Stimulated activated memory B cell treated with anti-CD40 and anti-IgM and Interleukin-4, amounts not matched to agents 10 μg/mL and 1 μg/mL and 100 μg/mL, for 72 hours (primary cell): ENCODE measurements around the gene B4GALT2.

Experiments used
- ATAC-seq: fragments of 150-1000 bp; cut with Tn5 transposase; 2 replicates; pipeline ENCODE4 v1.10.0; 2021
- H3K27ac Mint-ChIP-seq: one replicate; pipeline ENCODE4 v1.8.0; 2022; ENCODE audit warnings: mild to moderate bottlenecking, mixed read lengths
- H3K27me3 Mint-ChIP-seq: one replicate; pipeline ENCODE4 v1.8.0; 2022; ENCODE audit warnings: mixed read lengths
- H3K36me3 Mint-ChIP-seq: one replicate; pipeline ENCODE4 v1.8.0; 2022; ENCODE audit warnings: mixed read lengths
- H3K4me1 Mint-ChIP-seq: one replicate; pipeline ENCODE4 v1.8.0; 2022; ENCODE audit warnings: mixed read lengths
- H3K4me3 Mint-ChIP-seq: one replicate; pipeline ENCODE4 v1.8.0; 2022; ENCODE audit warnings: mild to moderate bottlenecking, moderate library complexity, mixed read lengths
- H3K9me3 Mint-ChIP-seq: one replicate; pipeline ENCODE4 v1.8.0; 2022; ENCODE audit warnings: mixed read lengths

B4GALT2 gene

GRCh38 chr1:43978551-43979260 is at the start of gene B4GALT2:
Gene B4GALT2, plus strand, starts transcription at chr1:43979210. Its CDS starts 1,951 bp downstream, at chr1:43981161.
- H3K27me3 Mint-ChIP-seq: no peaks in the 10 kb centered on the region
- H3K9me3 Mint-ChIP-seq: no peaks in the 10 kb centered on the region
- peaks cover 37% of the 10 kb centered on the region for H3K36me3 Mint-ChIP-seq
- H3K27ac Mint-ChIP-seq: peak within 1 kb of the TSS; percentile 95
- H3K4me3 Mint-ChIP-seq: peak within 1 kb of the TSS; percentile 82
- peaks cover 56% of the 10 kb centered on the region for H3K4me1 Mint-ChIP-seq
- ATAC-seq: peak; percentile 7

GRCh38 chr1:43930168-43930948 is 48.7 kb upstream of the B4GALT2 start:
- Mint-ChIP-seq H3K9me3 (no peaks in the 10 kb centered on the region), H3K4me1 (peaks cover 18% of the 10 kb centered on the region), H3K27ac (no peak overlapping the region), H3K36me3 (peaks cover 26% of the 10 kb centered on the region), H3K27me3 (peaks cover 33% of the 10 kb centered on the region), H3K4me3 (no peak overlapping the region)
- ATAC-seq: no peak

- Mint-ChIP-seq H3K36me3 (peaks cover 20% of the 10 kb centered on the region), H3K9me3 (no peaks in the 10 kb centered on the region), H3K4me3 (no peak overlapping the region), H3K27me3 (peaks cover 38% of the 10 kb centered on the region), H3K4me1 (peaks cover 18% of the 10 kb centered on the region), H3K27ac (no peak overlapping the region)
- no peak for ATAC-seq
Observed at GRCh38 chr1:43930949-43931275, 48.1 kb upstream of the B4GALT2 start.

GRCh38 chr1:43931711-43932660 is 47.0 kb upstream of the B4GALT2 start:
- ATAC-seq: no peak
- H3K9me3 Mint-ChIP-seq: no peaks in the 10 kb centered on the region
- H3K36me3 Mint-ChIP-seq: peaks cover 11% of the 10 kb centered on the region
- peaks cover 23% of the 10 kb centered on the region for H3K4me1 Mint-ChIP-seq
- H3K27me3 Mint-ChIP-seq: peaks cover 38% of the 10 kb centered on the region
- no peak overlapping the region for H3K4me3 Mint-ChIP-seq
- H3K27ac Mint-ChIP-seq: no peak overlapping the region

- Mint-ChIP-seq H3K4me3 (no peak overlapping the region), H3K36me3 (peaks cover 10% of the 10 kb centered on the region)
Observed at GRCh38 chr1:43932786-43933385, 46.1 kb upstream of the B4GALT2 start.

GRCh38 chr1:43933386-43934100 is 45.5 kb upstream of the B4GALT2 start, which contains the start of gene ARTN:
Gene ARTN, plus strand, starts transcription at chr1:43933801. Its CDS starts 1,856 bp downstream, at chr1:43935657.
- Mint-ChIP-seq H3K27me3 (peaks cover 38% of the 10 kb centered on the region), H3K27ac (no peak within 1 kb of the TSS), H3K4me3 (peak within 1 kb of the TSS; percentile 46), H3K36me3 (peaks cover 16% of the 10 kb centered on the region), H3K4me1 (peaks cover 23% of the 10 kb centered on the region), H3K9me3 (no peaks in the 10 kb centered on the region)
- no peak for ATAC-seq

More at GRCh38 chr1:43932786-43933385, 46.1 kb upstream of the B4GALT2 start:
- Mint-ChIP-seq H3K4me1 (peaks cover 23% of the 10 kb centered on the region), H3K9me3 (no peaks in the 10 kb centered on the region), H3K27me3 (peaks cover 38% of the 10 kb centered on the region), H3K27ac (no peak overlapping the region)
- ATAC-seq: no peak

- ATAC-seq: peak; percentile 53
- H3K27ac Mint-ChIP-seq: no peak overlapping the region
- H3K4me1 Mint-ChIP-seq: peaks cover 23% of the 10 kb centered on the region
- H3K9me3 Mint-ChIP-seq: no peaks in the 10 kb centered on the region
- H3K4me3 Mint-ChIP-seq: peak overlapping the region; percentile 46
- H3K36me3 Mint-ChIP-seq: peaks cover 21% of the 10 kb centered on the region
- H3K27me3 Mint-ChIP-seq: peaks cover 38% of the 10 kb centered on the region
Observed at GRCh38 chr1:43934101-43934985, 44.7 kb upstream of the B4GALT2 start.

GRCh38 chr1:43934986-43935324 is 44.1 kb upstream of the B4GALT2 start:
- ATAC-seq: no peak
- H3K27me3 Mint-ChIP-seq: peaks cover 38% of the 10 kb centered on the region

GRCh38 chr1:43935711-43936427 is 43.1 kb upstream of the B4GALT2 start:
- H3K27ac Mint-ChIP-seq: no peak overlapping the region
- H3K4me1 Mint-ChIP-seq: peaks cover 23% of the 10 kb centered on the region
- no peaks in the 10 kb centered on the region for H3K9me3 Mint-ChIP-seq
- peaks cover 38% of the 10 kb centered on the region for H3K27me3 Mint-ChIP-seq
- ATAC-seq: peak; percentile 35
- H3K36me3 Mint-ChIP-seq: peaks cover 27% of the 10 kb centered on the region
- H3K4me3 Mint-ChIP-seq: peak overlapping the region; percentile 4

More at GRCh38 chr1:43934986-43935324, 44.1 kb upstream of the B4GALT2 start:
- Mint-ChIP-seq H3K36me3 (peaks cover 23% of the 10 kb centered on the region), H3K9me3 (no peaks in the 10 kb centered on the region), H3K4me1 (peaks cover 23% of the 10 kb centered on the region), H3K4me3 (no peak overlapping the region), H3K27ac (no peak overlapping the region)

GRCh38 chr1:43936431-43937151 is 42.4 kb upstream of the B4GALT2 start:
- H3K9me3 Mint-ChIP-seq: no peaks in the 10 kb centered on the region
- ATAC-seq: peak; percentile 31
- H3K27me3 Mint-ChIP-seq: peaks cover 38% of the 10 kb centered on the region
- peak overlapping the region; percentile 73 for H3K4me3 Mint-ChIP-seq
- H3K4me1 Mint-ChIP-seq: peaks cover 23% of the 10 kb centered on the region
- no peak overlapping the region for H3K27ac Mint-ChIP-seq
- H3K36me3 Mint-ChIP-seq: peaks cover 27% of the 10 kb centered on the region

- Mint-ChIP-seq H3K27me3 (peaks cover 35% of the 10 kb centered on the region), H3K9me3 (no peaks in the 10 kb centered on the region), H3K27ac (no peak overlapping the region), H3K36me3 (peaks cover 27% of the 10 kb centered on the region), H3K4me1 (peaks cover 23% of the 10 kb centered on the region), H3K4me3 (no peak overlapping the region)
- no peak for ATAC-seq
Observed at GRCh38 chr1:43937179-43937865, 41.7 kb upstream of the B4GALT2 start.

- Mint-ChIP-seq H3K4me1 (peaks cover 22% of the 10 kb centered on the region), H3K36me3 (peaks cover 28% of the 10 kb centered on the region), H3K9me3 (no peaks in the 10 kb centered on the region), H3K27ac (no peak overlapping the region), H3K4me3 (no peak overlapping the region), H3K27me3 (peaks cover 24% of the 10 kb centered on the region)
- ATAC-seq: no peak
Observed at GRCh38 chr1:43938383-43938782, 40.6 kb upstream of the B4GALT2 start.
